ES-I3 (cell line): ENCODE results near the gene ABCB1.
"Not testable (repeated sequence)": the region's sequence is repeated elsewhere in the genome, so short reads cannot be mapped to it uniquely, and the experiment has no call there.

Source experiments
- H3K36me3 ChIP-seq: 2 replicates; pipeline ENCODE4 v1.6.1; 2013; ENCODE audit warnings: mild to moderate bottlenecking, low read length, control low read depth, moderate library complexity; ENCODE audit not compliant: insufficient read depth
- H3K4me1 ChIP-seq: 2 replicates; pipeline ENCODE4 v1.6.1; 2013; ENCODE audit warnings: mild to moderate bottlenecking, control low read depth, low read length; ENCODE audit not compliant: insufficient read depth
- H3K9ac ChIP-seq: 2 replicates; pipeline ENCODE4 v1.6.1; 2013; ENCODE audit warnings: low read depth, mild to moderate bottlenecking, low read length, moderate library complexity
- H3K9me3 ChIP-seq: 2 replicates; pipeline ENCODE4 v1.6.1; 2013; ENCODE audit warnings: mild to moderate bottlenecking, low read length, moderate library complexity; ENCODE audit not compliant: control insufficient read depth, insufficient read depth

ABCB1 gene

GRCh38 chr7:87483131-87483530 lies 117.6 kb downstream of the ABCB1 start:
- Histone ChIP-seq H3K9me3 (no peaks in the 10 kb centered on the region), H3K9ac (no peak overlapping the region), H3K4me1 (no peaks in the 10 kb centered on the region), H3K36me3 (no peaks in the 10 kb centered on the region)

DNA sequence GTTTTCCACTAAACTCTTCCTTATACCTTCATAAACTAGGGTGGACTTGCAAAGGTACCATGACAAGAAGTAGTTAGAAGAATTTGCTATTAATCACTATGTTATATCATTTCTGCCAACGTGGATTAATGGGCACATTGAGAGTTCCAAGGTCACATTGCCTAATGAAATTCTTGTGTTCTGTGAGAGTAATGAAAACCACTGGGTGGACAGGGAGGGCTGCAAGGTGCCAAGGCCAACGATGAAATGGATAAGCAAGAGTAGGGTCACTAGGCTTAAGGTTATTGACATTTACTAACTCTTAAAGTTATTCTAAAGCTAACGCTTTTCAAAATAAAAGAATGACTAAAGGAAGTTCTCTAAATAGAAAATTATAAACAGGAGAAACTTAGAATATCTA lies 118.6 kb downstream of the ABCB1 start:
- H3K36me3 ChIP-seq: no peaks in the 10 kb centered on the region
- H3K9ac ChIP-seq: no peak overlapping the region
- H3K4me1 ChIP-seq: no peaks in the 10 kb centered on the region
- H3K9me3 ChIP-seq: no peaks in the 10 kb centered on the region

DNA sequence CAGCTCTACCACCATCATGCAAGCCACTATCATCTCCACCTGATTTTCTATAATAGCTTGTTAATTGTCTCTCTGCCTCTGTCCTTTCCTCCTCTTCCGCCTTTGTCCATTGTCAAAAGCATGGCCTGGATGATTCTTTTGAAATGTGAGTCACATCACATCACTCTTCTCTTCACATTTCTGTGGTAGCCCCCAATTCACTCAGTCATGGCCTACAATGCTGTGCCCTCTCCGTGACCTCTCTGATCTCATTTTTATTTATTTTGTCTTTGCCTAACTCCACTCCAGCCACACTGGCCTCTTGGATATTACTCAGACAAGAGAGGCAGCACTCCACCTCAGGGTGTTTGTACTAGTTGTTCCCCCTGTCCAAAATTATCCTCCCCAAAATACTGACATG lies 120.3 kb downstream of the ABCB1 start:
- H3K4me1 ChIP-seq: no peaks in the 10 kb centered on the region
- H3K36me3 ChIP-seq: no peaks in the 10 kb centered on the region
- no peak overlapping the region for H3K9ac ChIP-seq
- no peaks in the 10 kb centered on the region for H3K9me3 ChIP-seq

GRCh38 chr7:87479951-87480350 lies 120.7 kb downstream of the ABCB1 start:
- Histone ChIP-seq H3K4me1 (no peaks in the 10 kb centered on the region), H3K36me3 (no peaks in the 10 kb centered on the region)

DNA sequence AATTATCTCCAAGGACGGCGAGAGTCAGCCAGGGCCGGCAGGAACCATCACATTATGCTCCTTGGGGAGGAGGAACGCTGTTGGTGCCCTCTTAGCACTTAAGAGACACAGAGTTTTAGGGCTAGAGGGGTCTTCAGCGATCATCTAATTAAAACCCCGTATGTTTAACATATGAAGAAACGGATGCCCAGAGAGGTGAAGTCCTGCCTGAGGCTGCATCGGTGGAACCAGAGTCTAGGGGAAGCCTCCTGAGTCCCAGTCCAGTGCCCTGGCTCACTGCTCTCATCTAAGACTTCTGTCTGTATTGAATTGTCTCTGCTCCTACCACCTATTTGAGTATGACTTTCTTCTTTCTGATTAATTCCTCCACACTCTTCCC lies 124.5 kb downstream of the ABCB1 start:
- Histone ChIP-seq H3K9me3 (no peaks in the 10 kb centered on the region), H3K9ac (peak overlapping the region; percentile 65; the same call in 1 of the 2 replicates), H3K36me3 (no peaks in the 10 kb centered on the region), H3K4me1 (no peaks in the 10 kb centered on the region)

More at GRCh38 chr7:87479951-87480350, 120.7 kb downstream of the ABCB1 start:
- H3K9me3 ChIP-seq: no peaks in the 10 kb centered on the region
- no peak overlapping the region for H3K9ac ChIP-seq

GRCh38 chr7:87475359-87476178 lies 125.1 kb downstream of the ABCB1 start, which contains the start of gene ABCB4:
Gene ABCB4 (minus strand): TSS chr7:87475680. CDS start chr7:87475465, 215 bp downstream.
- Histone ChIP-seq H3K9ac (peak within 1 kb of the TSS; percentile 65; the same call in 1 of the 2 replicates), H3K4me1 (no peaks in the 10 kb centered on the region), H3K36me3 (no peaks in the 10 kb centered on the region), H3K9me3 (no peaks in the 10 kb centered on the region)

- no peaks in the 10 kb centered on the region for H3K9me3 ChIP-seq
- no peaks in the 10 kb centered on the region for H3K4me1 ChIP-seq
- H3K9ac ChIP-seq: peak overlapping the region; percentile 58; the same call in 1 of the 2 replicates
Measured at GRCh38 chr7:87474533-87475358, 125.9 kb downstream of the ABCB1 start.

DNA sequence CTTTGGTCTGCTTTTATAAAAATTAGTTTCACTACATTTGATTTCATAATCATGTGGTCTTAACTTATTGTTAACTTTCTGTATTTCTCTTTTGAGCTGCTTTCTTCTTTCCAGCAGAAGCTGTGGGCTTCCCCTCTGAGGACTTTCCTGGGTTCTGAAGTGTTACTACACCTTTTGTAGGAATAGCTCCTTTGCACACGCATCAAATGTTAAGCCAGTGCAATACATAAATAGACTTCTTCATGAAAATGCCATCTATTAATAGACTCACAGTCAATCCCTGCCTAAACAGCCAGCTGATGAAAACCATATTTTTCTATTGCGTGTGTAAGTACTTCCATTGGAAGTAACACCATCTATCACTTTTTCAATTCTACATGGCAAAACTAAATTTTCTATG lies 126.7 kb downstream of the ABCB1 start:
- no peaks in the 10 kb centered on the region for H3K9me3 ChIP-seq
- H3K9ac ChIP-seq: no peak overlapping the region
- no peaks in the 10 kb centered on the region for H3K4me1 ChIP-seq
- H3K36me3 ChIP-seq: no peaks in the 10 kb centered on the region

More at GRCh38 chr7:87474533-87475358, 125.9 kb downstream of the ABCB1 start:
- no peaks in the 10 kb centered on the region for H3K36me3 ChIP-seq

- Histone ChIP-seq H3K36me3 (no peaks in the 10 kb centered on the region), H3K9me3 (no peaks in the 10 kb centered on the region), H3K4me1 (no peaks in the 10 kb centered on the region), H3K9ac (no peak overlapping the region)
Measured at GRCh38 chr7:87473192-87473591, 127.5 kb downstream of the ABCB1 start.

DNA sequence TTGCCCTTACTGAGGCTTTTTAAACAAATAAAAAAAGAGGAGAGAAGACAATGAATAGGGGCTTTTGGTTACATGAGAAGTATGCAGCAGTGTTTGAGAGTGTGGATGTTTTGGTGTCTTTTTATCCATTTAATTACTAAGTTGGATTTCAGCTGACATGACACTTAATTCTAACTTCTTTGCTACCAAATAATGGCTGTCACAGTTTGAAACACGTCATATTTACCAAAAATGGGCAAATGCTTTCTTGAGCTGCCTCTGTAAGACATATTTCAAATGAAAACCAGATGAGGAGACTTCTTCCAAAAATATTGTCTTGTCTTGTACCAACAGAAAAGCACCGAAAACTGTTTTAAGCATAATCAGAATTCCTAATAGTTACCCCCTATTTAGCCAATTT lies 129.2 kb downstream of the ABCB1 start:
- H3K9ac ChIP-seq: no peak overlapping the region
- no peaks in the 10 kb centered on the region for H3K36me3 ChIP-seq
- no peaks in the 10 kb centered on the region for H3K9me3 ChIP-seq
- H3K4me1 ChIP-seq: no peaks in the 10 kb centered on the region

- H3K4me1 ChIP-seq, H3K9ac ChIP-seq, H3K9me3 ChIP-seq, H3K36me3 ChIP-seq: not testable (repeated sequence)
Measured at GRCh38 chr7:87469204-87469603, 131.5 kb downstream of the ABCB1 start.

DNA sequence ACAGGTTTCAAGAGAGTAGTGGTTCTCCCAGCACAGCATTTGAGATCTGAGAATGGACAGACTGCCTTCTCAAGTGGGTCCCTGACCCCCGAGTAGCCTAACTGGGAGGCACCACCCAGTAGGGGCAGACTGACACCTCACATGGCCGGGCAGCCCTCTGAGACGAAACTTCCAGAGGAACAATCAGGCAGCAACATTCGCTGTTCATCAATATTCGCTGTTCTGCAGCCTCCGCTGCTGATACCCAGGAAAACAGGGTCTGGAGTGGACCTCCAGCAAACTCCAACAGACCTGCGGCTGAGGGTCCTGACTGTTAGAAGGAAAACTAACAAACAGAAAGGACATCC lies 135.2 kb downstream of the ABCB1 start:
- H3K36me3 ChIP-seq, H3K9me3 ChIP-seq, H3K4me1 ChIP-seq: not testable (repeated sequence)
- peak overlapping the region; percentile 60 for H3K9ac ChIP-seq

GRCh38 chr7:87464830-87465533 lies 135.7 kb downstream of the ABCB1 start:
- not testable (repeated sequence) for H3K9me3 ChIP-seq, H3K4me1 ChIP-seq, H3K36me3 ChIP-seq
- H3K9ac ChIP-seq: peak overlapping the region; percentile 60

GRCh38 chr7:87463982-87464381 lies 136.7 kb downstream of the ABCB1 start:
- H3K9ac ChIP-seq: no peak overlapping the region
- 0 out of 2 replicates have a peak, but pooled peaks cover 8% of the 10 kb centered on the region for H3K4me1 ChIP-seq
- H3K36me3 ChIP-seq: no peaks in the 10 kb centered on the region
- H3K9me3 ChIP-seq: no peaks in the 10 kb centered on the region
